ENCODE measurements around the gene KIT.

Gene KIT

DNA sequence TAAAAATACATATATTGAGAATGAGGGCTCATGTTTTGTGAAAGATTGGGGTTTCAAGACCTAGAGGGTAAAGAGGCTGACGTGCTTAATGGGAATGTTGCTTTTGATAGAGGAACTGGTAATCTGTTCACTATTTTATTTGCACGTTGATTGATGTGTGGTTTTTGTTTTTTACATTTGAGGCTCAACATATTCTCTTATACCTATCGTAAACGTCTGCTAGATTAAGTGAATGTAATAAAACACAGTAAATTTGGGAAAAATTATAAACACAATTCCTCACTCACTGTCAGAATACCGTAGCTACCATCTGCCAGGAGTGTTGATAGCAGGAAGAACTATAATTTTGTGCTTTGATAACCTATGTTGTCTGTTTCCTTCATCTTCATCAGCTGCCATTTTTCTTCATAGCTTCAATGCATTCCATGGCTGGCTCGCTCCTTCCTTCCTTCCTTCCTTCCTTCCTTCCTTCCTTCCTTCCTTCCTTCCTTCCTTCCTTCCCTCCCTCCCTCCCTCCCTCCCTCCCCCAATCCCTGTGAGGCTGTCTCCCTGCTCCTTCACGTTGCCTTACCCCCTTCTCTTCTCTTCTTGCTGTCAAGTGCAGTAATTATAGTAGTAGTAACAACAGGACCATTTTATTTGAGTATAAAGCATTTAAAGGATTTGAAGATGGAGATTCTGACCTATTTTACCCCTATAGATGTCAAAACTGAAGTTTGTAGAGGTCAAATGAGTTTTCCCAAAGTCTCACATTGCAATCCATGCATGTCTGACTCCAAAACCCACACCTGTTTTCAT lies 20.3 kb downstream of the KIT start:
- Histone ChIP-seq H3K36me3 (ENCODE audit: control insufficient read depth, insufficient read depth, low read length) (no peaks in the 10 kb centered on the region), H3K4me3 (ENCODE audit: extremely low read depth, insufficient read depth, low read length, poor library complexity, severe bottlenecking) (no peak overlapping the region), H3K9me3 (ENCODE audit: control insufficient read depth, low read length) (no peaks in the 10 kb centered on the region), H3K27ac (ENCODE audit: low read depth, low read length, severe bottlenecking) (no peak overlapping the region), H3K4me1 (ENCODE audit: control insufficient read depth, insufficient read depth, low read length, poor library complexity, severe bottlenecking) (no peaks in the 10 kb centered on the region)
- 100% methylated on average over 1 to 2 of the region's 7 CpGs for WGBS, 2 experiments (ENCODE audit: insufficient coverage in 2 of 2)

DNA sequence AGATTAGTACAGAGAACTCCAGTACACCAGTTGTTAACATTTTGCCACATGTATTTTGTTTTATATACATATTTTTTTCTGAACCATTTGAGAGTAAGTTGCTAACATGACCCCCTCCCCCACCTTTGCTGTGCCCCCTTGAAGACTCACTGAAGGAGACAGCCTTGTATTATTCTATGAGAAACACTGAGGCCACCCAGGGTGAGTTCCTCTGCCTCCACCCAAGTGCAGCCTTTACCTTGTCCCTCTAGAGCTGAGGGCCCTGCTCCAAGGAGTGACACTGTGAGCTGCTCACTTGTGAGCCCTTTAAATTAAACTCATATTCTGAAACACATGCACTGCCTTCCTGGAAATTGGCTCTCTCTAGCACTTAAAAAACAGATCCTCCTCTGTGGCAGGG lies 21.1 kb downstream of the KIT start:
- Histone ChIP-seq H3K36me3 (ENCODE audit: control insufficient read depth, insufficient read depth, low read length) (no peaks in the 10 kb centered on the region), H3K9me3 (ENCODE audit: control insufficient read depth, low read length) (no peaks in the 10 kb centered on the region), H3K4me3 (ENCODE audit: extremely low read depth, insufficient read depth, low read length, poor library complexity, severe bottlenecking) (no peak overlapping the region), H3K4me1 (ENCODE audit: control insufficient read depth, insufficient read depth, low read length, poor library complexity, severe bottlenecking) (no peaks in the 10 kb centered on the region), H3K27ac (ENCODE audit: low read depth, low read length, severe bottlenecking) (no peak overlapping the region)

DNA sequence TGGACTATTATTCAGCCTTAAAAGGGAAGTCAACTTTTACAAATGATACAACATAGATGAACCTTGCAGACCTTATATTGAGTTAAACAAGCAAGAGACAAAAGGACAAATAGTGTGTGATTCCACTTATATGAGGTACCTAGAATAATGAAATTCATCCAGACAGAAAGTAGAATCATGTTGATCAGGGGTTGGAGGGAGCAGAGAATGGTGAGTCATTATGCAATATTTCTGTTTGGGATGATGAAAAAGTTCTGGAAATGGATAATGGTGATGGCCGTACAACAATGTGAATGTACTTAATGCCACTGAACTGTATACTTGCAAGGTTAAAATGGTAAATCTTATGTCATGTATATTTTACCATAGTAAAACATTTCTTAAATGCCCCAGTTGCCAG lies 22.1 kb downstream of the KIT start:
- no peak overlapping the region for H3K27ac ChIP-seq (ENCODE audit: low read depth, low read length, severe bottlenecking)
- no CpG with 5 or more reads among the region's 1 CpG for WGBS, 2 experiments (ENCODE audit: insufficient coverage in 2 of 2)
- H3K9me3 ChIP-seq (ENCODE audit: control insufficient read depth, low read length) = no peaks in the 10 kb centered on the region
- no peak overlapping the region for H3K4me3 ChIP-seq (ENCODE audit: extremely low read depth, insufficient read depth, low read length, poor library complexity, severe bottlenecking)
- no peaks in the 10 kb centered on the region for H3K36me3 ChIP-seq (ENCODE audit: control insufficient read depth, insufficient read depth, low read length)
- no peaks in the 10 kb centered on the region for H3K4me1 ChIP-seq (ENCODE audit: control insufficient read depth, insufficient read depth, low read length, poor library complexity, severe bottlenecking)

GRCh38 chr4:54683616-54684346 lies 26.0 kb downstream of the KIT start:
- H3K4me1 ChIP-seq (ENCODE audit: control insufficient read depth, insufficient read depth, low read length, poor library complexity, severe bottlenecking) = no peaks in the 10 kb centered on the region
- H3K4me3 ChIP-seq (ENCODE audit: extremely low read depth, insufficient read depth, low read length, poor library complexity, severe bottlenecking) = no peak overlapping the region
- no peaks in the 10 kb centered on the region for H3K9me3 ChIP-seq (ENCODE audit: control insufficient read depth, low read length)
- H3K36me3 ChIP-seq (ENCODE audit: control insufficient read depth, insufficient read depth, low read length) = no peaks in the 10 kb centered on the region
- WGBS, 2 experiments (ENCODE audit: insufficient coverage in 2 of 2) = 89 to 91% methylated on average over 7 to 8 of the region's 8 CpGs
- no peak overlapping the region for H3K27ac ChIP-seq (ENCODE audit: low read depth, low read length, severe bottlenecking)

DNA sequence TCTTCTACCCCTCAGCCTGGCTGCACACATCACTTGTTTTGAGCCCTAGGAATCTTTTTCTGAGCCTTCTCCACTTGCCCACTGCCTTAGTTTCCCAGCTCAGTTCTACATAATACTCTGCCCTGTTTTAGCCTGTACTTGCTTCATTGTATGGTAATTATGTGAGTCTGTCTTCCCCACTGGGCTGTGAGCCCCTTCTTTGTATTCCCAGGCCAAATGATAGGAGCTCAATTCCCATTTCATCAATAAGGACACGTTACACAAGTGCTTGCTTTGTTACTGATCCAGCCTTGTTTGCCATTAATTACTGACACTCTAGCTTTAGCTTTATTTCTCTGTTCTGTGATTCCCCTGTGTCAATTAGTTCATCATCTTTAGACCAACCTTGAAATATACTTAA lies 28.1 kb downstream of the KIT start:
- H3K36me3 ChIP-seq (ENCODE audit: control insufficient read depth, insufficient read depth, low read length) = no peaks in the 10 kb centered on the region
- no peaks in the 10 kb centered on the region for H3K9me3 ChIP-seq (ENCODE audit: control insufficient read depth, low read length)
- 85 to 92% methylated on average over 1 of the region's 1 CpG for WGBS, 2 experiments (ENCODE audit: insufficient coverage in 2 of 2)
- H3K4me1 ChIP-seq (ENCODE audit: control insufficient read depth, insufficient read depth, low read length, poor library complexity, severe bottlenecking) = no peaks in the 10 kb centered on the region
- no peak overlapping the region for H3K4me3 ChIP-seq (ENCODE audit: extremely low read depth, insufficient read depth, low read length, poor library complexity, severe bottlenecking)
- no peak overlapping the region for H3K27ac ChIP-seq (ENCODE audit: low read depth, low read length, severe bottlenecking)

DNA sequence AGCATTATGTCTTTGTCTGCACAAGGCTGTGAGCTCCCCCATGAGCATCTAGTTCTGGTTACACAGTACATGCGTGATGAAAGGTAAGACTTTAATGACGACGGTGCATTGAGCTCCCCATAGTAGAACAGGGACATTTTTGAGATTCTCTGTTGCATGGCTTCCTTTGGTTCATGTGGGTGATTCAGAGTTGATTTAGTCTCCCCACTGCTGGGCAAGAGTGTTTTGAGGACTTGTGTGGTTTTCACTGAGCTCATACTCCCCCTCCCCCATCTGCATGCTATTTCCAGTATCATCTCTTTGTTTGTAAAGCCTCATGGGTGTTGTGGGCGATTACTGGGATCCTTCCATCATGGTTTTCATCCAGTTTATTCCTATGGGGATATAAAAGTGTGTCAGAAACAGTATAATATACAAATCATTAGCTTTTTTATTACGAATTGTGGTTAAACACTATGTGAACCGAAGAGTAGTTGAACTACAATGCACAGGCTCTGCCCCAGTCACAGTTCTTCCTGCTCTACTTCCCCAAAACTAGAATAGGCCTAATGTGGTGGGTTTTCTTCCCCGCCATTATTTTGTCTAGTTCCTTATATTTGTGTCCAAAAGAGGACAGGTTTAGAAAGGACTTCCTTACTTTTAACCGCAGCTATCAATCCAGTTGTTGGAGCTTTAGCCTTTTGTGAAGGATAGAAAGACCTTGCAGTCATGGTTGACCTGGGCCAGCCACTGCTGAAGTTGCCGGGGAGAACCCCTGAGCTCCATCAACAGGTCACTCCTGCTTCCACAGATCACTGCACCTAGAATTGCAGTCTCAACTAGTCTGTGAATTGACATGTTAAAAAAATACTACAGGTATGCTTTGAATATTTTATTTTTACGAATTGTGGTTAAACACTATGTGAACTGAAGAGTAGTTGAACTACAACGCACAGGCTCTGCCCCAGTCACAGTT lies 30.4 kb downstream of the KIT start:
- 76 to 92% methylated on average over 5 to 6 of the region's 11 CpGs for WGBS, 2 experiments (ENCODE audit: insufficient coverage in 2 of 2)
- H3K4me3 ChIP-seq (ENCODE audit: extremely low read depth, insufficient read depth, low read length, poor library complexity, severe bottlenecking) = no peak overlapping the region
- no peaks in the 10 kb centered on the region for H3K36me3 ChIP-seq (ENCODE audit: control insufficient read depth, insufficient read depth, low read length)
- no peaks in the 10 kb centered on the region for H3K9me3 ChIP-seq (ENCODE audit: control insufficient read depth, low read length)
- H3K27ac ChIP-seq (ENCODE audit: low read depth, low read length, severe bottlenecking) = no peak overlapping the region
- no peaks in the 10 kb centered on the region for H3K4me1 ChIP-seq (ENCODE audit: control insufficient read depth, insufficient read depth, low read length, poor library complexity, severe bottlenecking)

DNA sequence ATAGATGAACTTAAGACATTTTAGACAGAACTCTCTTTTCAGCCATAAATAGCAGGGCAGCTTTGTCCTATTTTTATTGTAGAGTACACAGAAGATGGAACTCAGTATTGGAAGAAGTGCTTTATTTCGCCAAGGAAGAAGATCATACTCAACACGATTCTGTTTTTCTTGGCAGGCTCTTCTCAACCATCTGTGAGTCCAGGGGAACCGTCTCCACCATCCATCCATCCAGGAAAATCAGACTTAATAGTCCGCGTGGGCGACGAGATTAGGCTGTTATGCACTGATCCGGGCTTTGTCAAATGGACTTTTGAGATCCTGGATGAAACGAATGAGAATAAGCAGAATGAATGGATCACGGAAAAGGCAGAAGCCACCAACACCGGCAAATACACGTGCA lies 37.6 kb downstream of the KIT start:
- no peaks in the 10 kb centered on the region for H3K9me3 ChIP-seq (ENCODE audit: control insufficient read depth, low read length)
- H3K4me3 ChIP-seq (ENCODE audit: extremely low read depth, insufficient read depth, low read length, poor library complexity, severe bottlenecking) = no peak overlapping the region
- H3K4me1 ChIP-seq (ENCODE audit: control insufficient read depth, insufficient read depth, low read length, poor library complexity, severe bottlenecking) = no peaks in the 10 kb centered on the region
- H3K27ac ChIP-seq (ENCODE audit: low read depth, low read length, severe bottlenecking) = no peak overlapping the region
- 92 to 96% methylated on average over 11 to 12 of the region's 12 CpGs for WGBS, 2 experiments (ENCODE audit: insufficient coverage in 2 of 2)
- no peaks in the 10 kb centered on the region for H3K36me3 ChIP-seq (ENCODE audit: control insufficient read depth, insufficient read depth, low read length)

GRCh38 chr4:54695788-54696187 lies 38.0 kb downstream of the KIT start:
- Histone ChIP-seq H3K36me3 (ENCODE audit: control insufficient read depth, insufficient read depth, low read length) (no peaks in the 10 kb centered on the region), H3K4me1 (ENCODE audit: control insufficient read depth, insufficient read depth, low read length, poor library complexity, severe bottlenecking) (no peaks in the 10 kb centered on the region), H3K4me3 (ENCODE audit: extremely low read depth, insufficient read depth, low read length, poor library complexity, severe bottlenecking) (no peak overlapping the region), H3K27ac (ENCODE audit: low read depth, low read length, severe bottlenecking) (no peak overlapping the region), H3K9me3 (ENCODE audit: control insufficient read depth, low read length) (no peaks in the 10 kb centered on the region)
- WGBS, 2 experiments (ENCODE audit: insufficient coverage in 2 of 2) = no CpG with 5 or more reads among the region's 3 CpGs

DNA sequence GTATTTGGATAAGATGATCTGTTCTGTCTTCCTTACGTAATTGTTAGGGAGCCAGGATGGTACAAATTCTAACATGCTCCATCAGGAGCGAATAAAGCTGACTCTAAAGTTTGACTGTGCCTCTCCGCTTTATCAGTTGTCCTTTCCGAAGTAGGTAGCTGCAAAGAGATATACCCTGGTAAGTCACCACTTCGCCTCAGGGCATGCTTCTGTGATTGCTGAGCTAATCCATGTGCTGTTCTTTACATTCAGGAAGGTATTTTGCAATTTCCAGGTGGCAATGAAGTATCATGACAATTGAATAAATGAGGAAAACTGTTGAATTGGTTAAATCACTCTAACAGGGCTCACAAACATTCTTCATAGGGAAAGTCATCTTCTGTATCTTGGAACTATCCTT lies 38.9 kb downstream of the KIT start:
- Histone ChIP-seq H3K9me3 (ENCODE audit: control insufficient read depth, low read length) (no peaks in the 10 kb centered on the region), H3K36me3 (ENCODE audit: control insufficient read depth, insufficient read depth, low read length) (no peaks in the 10 kb centered on the region), H3K4me1 (ENCODE audit: control insufficient read depth, insufficient read depth, low read length, poor library complexity, severe bottlenecking) (no peaks in the 10 kb centered on the region), H3K27ac (ENCODE audit: low read depth, low read length, severe bottlenecking) (no peak overlapping the region), H3K4me3 (ENCODE audit: extremely low read depth, insufficient read depth, low read length, poor library complexity, severe bottlenecking) (no peak overlapping the region)
- 87 to 93% methylated on average over 5 of the region's 5 CpGs for WGBS, 2 experiments (ENCODE audit: insufficient coverage in 2 of 2)

DNA sequence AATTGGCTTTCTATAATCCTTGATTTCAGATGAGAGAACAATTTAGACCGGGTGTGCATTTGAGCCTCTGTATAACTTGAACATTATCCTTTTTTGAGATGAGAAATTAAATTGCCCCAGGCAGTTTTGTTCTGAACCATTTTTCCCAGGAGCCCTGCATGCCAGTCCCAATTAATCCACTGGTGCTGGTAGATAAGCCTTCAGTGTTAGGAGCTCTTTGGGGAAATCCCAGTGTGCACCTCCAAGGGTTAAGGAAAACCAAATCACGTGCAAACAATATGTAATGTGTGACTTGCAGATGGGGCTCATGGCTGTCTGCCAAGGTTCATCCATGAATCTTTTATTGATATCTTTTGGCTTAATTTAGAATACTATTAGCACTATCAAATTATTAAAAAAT lies 43.2 kb downstream of the KIT start:
- H3K4me3 ChIP-seq (ENCODE audit: extremely low read depth, insufficient read depth, low read length, poor library complexity, severe bottlenecking) = no peak overlapping the region
- no peaks in the 10 kb centered on the region for H3K9me3 ChIP-seq (ENCODE audit: control insufficient read depth, low read length)
- no peak overlapping the region for H3K27ac ChIP-seq (ENCODE audit: low read depth, low read length, severe bottlenecking)
- no peaks in the 10 kb centered on the region for H3K4me1 ChIP-seq (ENCODE audit: control insufficient read depth, insufficient read depth, low read length, poor library complexity, severe bottlenecking)
- no peaks in the 10 kb centered on the region for H3K36me3 ChIP-seq (ENCODE audit: control insufficient read depth, insufficient read depth, low read length)
- 0 to 100% methylated on average over 1 of the region's 2 CpGs for WGBS, 2 experiments (ENCODE audit: insufficient coverage in 2 of 2)
